ENCODE data around the gene SLC8A2. TPM values are rescaled to one million over a fixed set of nuclear protein-coding genes. Genes with fewer than 3 reads are reported as not detected.
"Not testable (repeated sequence)": the region's sequence is repeated elsewhere in the genome, so short reads cannot be mapped to it uniquely, and the experiment has no call there.

The SLC8A2 gene
- total and polyA plus RNA-seq, 2 of the 8 experiments (the other 6 are each of a cell fraction or from before 2014, with no cell fraction given): 7.3 to 12.4 TPM

- H3K56ac ChIP-seq (replicated peaks; ENCODE audit: insufficient read length, low read depth, low read length); DNase-seq (ENCODE audit: low read depth in 1 of 2, low spot score in 2 of 2); H2BK120ac ChIP-seq (replicated peaks; ENCODE audit: low read depth, low read length); H2BK20ac ChIP-seq (ENCODE audit: low read length); H2BK12ac ChIP-seq (ENCODE audit: low read depth, low read length); H3K79me2 ChIP-seq (ENCODE audit: control insufficient read depth in 1 of 2, insufficient read depth in 2 of 2, low read length in 2 of 2); H4K20me1 ChIP-seq (replicated peaks in 1 of 2; ENCODE audit: control insufficient read depth in 1 of 2, insufficient read depth in 2 of 2, low read length in 2 of 2); H3K4me2 ChIP-seq (ENCODE audit: insufficient read depth in 1 of 2, low read depth in 2 of 2, low read length in 2 of 2); H4K5ac ChIP-seq (ENCODE audit: insufficient read length, low read depth, low read length); H3K79me1 ChIP-seq (ENCODE audit: low read depth, low read length); H3K4me1 ChIP-seq (replicated peaks in 1 of 4; ENCODE audit: control insufficient read depth in 3 of 4, insufficient read depth in 4 of 4, low read length in 3 of 4); H3K18ac ChIP-seq (ENCODE audit: extremely low read depth, low read length); H3K27ac ChIP-seq (ENCODE audit: low read depth, low read length); H3K4me3 ChIP-seq (ENCODE audit: extremely low read depth in 1 of 4, insufficient read depth in 2 of 4, low read depth in 3 of 4, low read length in 4 of 4); H2BK5ac ChIP-seq (ENCODE audit: low read depth, low read length); H2AFZ ChIP-seq (ENCODE audit: low read length); H4K8ac ChIP-seq (ENCODE audit: extremely low read depth, insufficient read depth, low read length); H2BK15ac ChIP-seq (ENCODE audit: low read length); H3K4ac ChIP-seq (replicated peaks; ENCODE audit: insufficient read length, low read depth, low read length); FAIRE-seq; H3K14ac ChIP-seq (ENCODE audit: insufficient read length); H3K9ac ChIP-seq (replicated peaks in 1 of 4; ENCODE audit: extremely low read depth in 1 of 4, low read depth in 3 of 4, low read length in 3 of 4); H3K23ac ChIP-seq (ENCODE audit: insufficient read length); H3K23me2 ChIP-seq (ENCODE audit: low read depth, low read length); H3K27me3 ChIP-seq (replicated peaks in 1 of 4; ENCODE audit: control insufficient read depth in 3 of 4, extremely low read depth in 1 of 4, insufficient read depth in 3 of 4, low read length in 3 of 4); H3K9me3 ChIP-seq (ENCODE audit: insufficient read depth in 2 of 2, low read depth in 1 of 2, low read length in 1 of 2); H2AK5ac ChIP-seq (ENCODE audit: low read depth, low read length); H4K91ac ChIP-seq (replicated peaks; ENCODE audit: insufficient read length, low read length): not testable (repeated sequence)
- 90% methylated on average over 5 of the region's 5 CpGs; no CpG with 5 or more reads in 1 of the 2 experiments for WGBS, 2 experiments (ENCODE audit: extremely low coverage in 1 of 2, insufficient coverage in 1 of 2, insufficient read length in 1 of 2, insufficient replicate concordance in 2 of 2, low coverage in 1 of 2, low lambda C conversion rate in 2 of 2, missing lambda C conversion rate in 1 of 2)
- H3K36me3 ChIP-seq (ENCODE audit: control insufficient read depth in 2 of 4, insufficient read depth in 4 of 4, low read length in 3 of 4): peaks cover 17 to 33% (median 27%) of the 10 kb centered on the region in 4 experiments; a peak in 7 of 8 replicates
- ChIA-PET POLR2A (ENCODE audit: partially characterized antibody) (interaction anchor here (0.8 to 3.2 kb wide), 2 partner anchors 9 to 30 kb away, joined by 3 to 12 read pairs; no protein-coding TSS in a partner anchor), CTCF (ENCODE audit: partially characterized antibody) (interaction anchor here (0.6 to 1.9 kb wide), 4 partner anchors 11 to 969 kb away, joined by 3 to 5 read pairs (median 4); no protein-coding TSS in a partner anchor)
- TF ChIP-seq POLR2A (IDR thresholded peaks at IDR 0.05; ENCODE audit: control extremely low read depth in 1 of 2, low read depth in 2 of 2, low read length in 2 of 2): peak; percentile 10 to 14; a peak in 1 of 3 replicates
Measured at GRCh38 chr19:47383890-47384289, 87.8 kb downstream of the SLC8A2 start.
